Esophagus muscularis mucosa (tissue), 4 donors: Measurements from ENCODE around the gene CLASP1. TPM values are rescaled to one million over a fixed set of nuclear protein-coding genes. Genes with fewer than 3 reads are reported as not detected.

Experiments used
- DNase-seq: peaks from one replicate; pipeline ENCODE4 v3.0.0-alpha.2; 2017; ENCODE audit errors: extremely low spot score
- H3K27ac ChIP-seq, 4 donors: fragments of 200-600 bp; sonication (generic); replicated peaks in 1 of 4; 1 replicate in 3 of 4; 2 replicates in 1 of 4; pipeline ENCODE4 v1.5.1; 2016 to 2019; ENCODE audit warnings: mild to moderate bottlenecking in 1 of 4
- H3K27me3 ChIP-seq, 4 donors: fragments of 200-600 bp; sonication (generic); one replicate each; pipeline versions ENCODE4 v1.5.1 to v1.6.0; 2016 to 2019
- H3K36me3 ChIP-seq, 4 donors: fragments of 200-600 bp; sonication (generic); one replicate each; pipeline ENCODE4 v1.5.1; 2016 to 2019
- H3K4me1 ChIP-seq, 4 donors: fragments of 200-600 bp; sonication (generic); one replicate each; pipeline ENCODE4 v1.5.1; 2016 to 2019
- H3K4me3 ChIP-seq, 4 donors: fragments of 200-600 bp; sonication (generic); 1 replicate in 2 of 4; 2 replicates in 2 of 4; pipeline ENCODE4 v1.5.1; 2016 to 2019; ENCODE audit warnings: mild to moderate bottlenecking in 4 of 4, moderate library complexity in 1 of 4
- H3K9me3 ChIP-seq, 4 donors: fragments of 200-600 bp; sonication (generic); 1 replicate in 3 of 4; 2 replicates in 1 of 4; pipeline ENCODE4 v1.5.1; 2016 to 2019
- EP300 ChIP-seq: sonication (generic); formaldehyde crosslinking; IDR thresholded peaks from one replicate; pipeline ENCODE4 v1.6.1; 2017; ENCODE audit warnings: antibody characterized with exemption
- POLR2A ChIP-seq: fragments of 450-650 bp; IDR thresholded peaks from one replicate; pipeline ENCODE4 v1.6.1; 2017; ENCODE audit warnings: antibody characterized with exemption, moderate library complexity, mild to moderate bottlenecking, low read depth
- POLR2AphosphoS5 ChIP-seq, 2 donors: sonication (generic); formaldehyde crosslinking; IDR thresholded peaks; one replicate each; pipeline ENCODE4 v1.6.1; 2017; ENCODE audit warnings: antibody characterized with exemption in 2 of 2
- WGBS: methylation state at CpG from one replicate; pipeline ENCODE4 v1.1.5; 2018; 5-methylcytosine and 5-hydroxymethylcytosine counted together
- intact Hi-C: fragments of 100-400 bp; cut with DNase I; formaldehyde crosslinking; loops from one replicate; pipeline ENCODE4 v1.15.1; 2023
- total RNA-seq, 4 donors: library from RNA; depleted of rRNA; stranded (reverse); fragments of >200 nt; gene quantifications; one replicate each; pipeline versions ENCODE4 v1.1.0 to v1.2.1, GENCODE V29; 2016
- TF ChIP-seq, protein P1 (sequence below), 3 experiments: fragments of 200-600 bp in 2 of 3; fragments of 450-650 bp in 1 of 3; sonication (generic) in 2 of 3; IDR thresholded peaks; one replicate each; pipeline ENCODE4 v1.5.1; 2017 to 2019; ENCODE audit warnings: antibody characterized with exemption in 3 of 3, mild to moderate bottlenecking in 2 of 3, moderate library complexity in 1 of 3

Gene CLASP1
- total RNA-seq, result 10 to 100 TPM; 62.6 to 78.6 (median 70.5) TPM

DNA sequence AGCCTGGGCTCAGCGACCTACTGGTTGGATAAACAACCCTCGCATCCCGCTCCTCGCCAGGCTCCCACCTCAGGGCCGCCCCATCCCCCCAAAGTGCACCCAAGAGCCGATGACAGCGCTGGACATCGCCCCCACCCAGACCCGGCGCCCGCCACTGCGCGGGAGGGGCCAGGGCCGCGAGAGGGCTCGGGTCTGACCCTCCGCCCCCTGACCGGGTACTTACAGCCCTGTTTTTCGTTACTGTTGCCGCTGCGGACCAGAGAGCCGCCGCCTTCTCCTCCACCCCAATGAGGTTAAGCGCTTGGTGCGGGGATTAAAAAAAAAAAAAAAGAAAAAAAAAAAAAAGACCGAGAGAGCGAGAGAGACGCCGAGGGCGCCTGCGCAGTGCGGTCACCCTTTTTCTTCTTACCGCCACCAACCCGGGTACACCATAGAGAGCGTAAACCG, at the start of gene CLASP1:
TSS of gene CLASP1 (minus strand) at position 314 of the 447 bp plus-strand sequence. CDS start 43,567 bp downstream, outside the sequence.
- peak within 1 kb of the TSS; percentile 75 to 94 (median 83) for H3K4me3 ChIP-seq
- intact Hi-C loops, result loop anchor here (5.0 kb wide), 1 partner anchor 52 kb away; no protein-coding TSS in a partner anchor
- WGBS, result 0% methylated on average over 27 of the region's 36 CpGs
- H3K4me1 ChIP-seq, result peaks cover 43 to 70% (median 59%) of the 10 kb centered on the region in 4 donors
- H3K36me3 ChIP-seq, result peaks cover 0 to 4% (median 0%) of the 10 kb centered on the region in 4 donors
- H3K9me3 ChIP-seq, result no peaks in the 10 kb centered on the region
- peak within 1 kb of the TSS; percentile 88 to 97 (median 95) for H3K27ac ChIP-seq
- H3K27me3 ChIP-seq, result no peaks in the 10 kb centered on the region
- TF ChIP-seq, protein P1, sequence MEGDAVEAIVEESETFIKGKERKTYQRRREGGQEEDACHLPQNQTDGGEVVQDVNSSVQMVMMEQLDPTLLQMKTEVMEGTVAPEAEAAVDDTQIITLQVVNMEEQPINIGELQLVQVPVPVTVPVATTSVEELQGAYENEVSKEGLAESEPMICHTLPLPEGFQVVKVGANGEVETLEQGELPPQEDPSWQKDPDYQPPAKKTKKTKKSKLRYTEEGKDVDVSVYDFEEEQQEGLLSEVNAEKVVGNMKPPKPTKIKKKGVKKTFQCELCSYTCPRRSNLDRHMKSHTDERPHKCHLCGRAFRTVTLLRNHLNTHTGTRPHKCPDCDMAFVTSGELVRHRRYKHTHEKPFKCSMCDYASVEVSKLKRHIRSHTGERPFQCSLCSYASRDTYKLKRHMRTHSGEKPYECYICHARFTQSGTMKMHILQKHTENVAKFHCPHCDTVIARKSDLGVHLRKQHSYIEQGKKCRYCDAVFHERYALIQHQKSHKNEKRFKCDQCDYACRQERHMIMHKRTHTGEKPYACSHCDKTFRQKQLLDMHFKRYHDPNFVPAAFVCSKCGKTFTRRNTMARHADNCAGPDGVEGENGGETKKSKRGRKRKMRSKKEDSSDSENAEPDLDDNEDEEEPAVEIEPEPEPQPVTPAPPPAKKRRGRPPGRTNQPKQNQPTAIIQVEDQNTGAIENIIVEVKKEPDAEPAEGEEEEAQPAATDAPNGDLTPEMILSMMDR (IDR thresholded peaks at IDR 0.05), result no peak
- TF ChIP-seq POLR2A (no peak), POLR2AphosphoS5 (IDR thresholded peaks at IDR 0.05) (no peak), EP300 (no peak)
- DNase-seq, result peak; percentile 92

DNA sequence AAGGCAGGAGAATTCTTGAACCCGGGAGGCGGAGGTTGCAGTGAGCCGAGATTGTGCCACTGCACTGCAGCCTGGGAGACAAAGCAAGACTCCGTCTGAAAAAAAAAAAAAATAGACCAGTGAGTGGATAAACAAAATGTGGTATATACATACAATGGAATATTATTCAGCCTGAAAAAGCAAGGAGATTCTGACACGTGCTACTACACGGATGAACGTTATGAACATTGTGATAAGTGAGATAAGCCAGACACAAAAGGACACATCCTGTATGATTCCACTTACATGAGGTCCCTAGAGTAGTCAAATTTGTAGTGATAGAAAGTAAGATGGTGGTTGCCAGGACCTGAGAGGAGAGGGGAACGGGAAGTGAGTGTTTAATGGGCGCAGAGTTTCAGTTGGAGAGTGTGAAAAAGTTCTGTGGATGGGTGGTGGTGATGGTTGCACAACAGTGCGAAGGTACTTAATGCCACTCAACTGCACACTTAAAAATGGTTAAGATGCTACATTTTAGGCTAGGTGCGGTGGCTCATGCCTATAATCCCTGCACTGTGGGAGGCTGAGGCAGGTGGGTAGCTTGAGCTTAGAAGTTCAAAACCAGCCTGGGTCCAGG, 49.2 kb upstream of the CLASP1 start:
- intact Hi-C loops, result no loop called here
- Histone ChIP-seq H3K27me3 (no peaks in the 10 kb centered on the region), H3K36me3 (no peaks in the 10 kb centered on the region), H3K4me3 (no peak overlapping the region), H3K27ac (no peak overlapping the region), H3K9me3 (no peaks in the 10 kb centered on the region), H3K4me1 (peaks cover 14 to 54% (median 52%) of the 10 kb centered on the region in 4 donors)
- 85% methylated on average over 11 of the region's 11 CpGs for WGBS
- TF ChIP-seq POLR2A (no peak), POLR2AphosphoS5 (IDR thresholded peaks at IDR 0.05) (no peak), EP300 (no peak)
- TF ChIP-seq, protein P1 (IDR thresholded peaks at IDR 0.05), result no peak
- DNase-seq, result no peak

DNA sequence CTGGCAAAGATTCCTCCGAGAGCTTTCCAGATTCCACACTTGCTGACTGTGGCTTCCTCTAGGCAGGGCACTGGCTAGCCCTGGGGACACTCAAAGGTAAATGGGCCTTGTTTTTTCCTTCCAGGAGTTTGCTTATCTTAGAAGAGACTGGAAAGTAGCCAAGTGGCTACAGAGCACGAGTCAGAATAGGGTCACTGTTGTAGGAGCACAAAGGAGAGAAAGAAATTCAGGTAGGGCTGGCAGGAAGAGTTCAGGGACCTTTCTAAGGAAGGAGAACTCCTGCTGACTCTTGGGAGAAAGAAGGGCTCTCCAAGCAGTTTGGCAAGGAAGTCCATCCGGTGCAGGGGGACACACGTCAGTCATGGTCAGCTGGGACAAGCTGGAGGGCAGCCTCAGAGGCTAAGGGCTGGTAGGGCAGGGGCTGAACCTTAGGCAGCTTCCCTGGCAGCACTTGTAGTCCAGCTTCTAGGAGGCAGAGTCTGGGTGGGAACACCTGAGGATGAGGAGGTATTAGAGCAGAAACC, 47.9 kb upstream of the CLASP1 start:
- no peaks in the 10 kb centered on the region for H3K27me3 ChIP-seq
- peaks cover 14 to 55% (median 53%) of the 10 kb centered on the region in 4 donors for H3K4me1 ChIP-seq
- DNase-seq, result no peak
- TF ChIP-seq, protein P1 (IDR thresholded peaks at IDR 0.05), result no peak
- TF ChIP-seq POLR2A (no peak), POLR2AphosphoS5 (IDR thresholded peaks at IDR 0.05) (no peak), EP300 (no peak)
- H3K36me3 ChIP-seq, result no peaks in the 10 kb centered on the region
- no peak overlapping the region for H3K4me3 ChIP-seq
- H3K9me3 ChIP-seq, result no peaks in the 10 kb centered on the region
- WGBS, result 37% methylated on average over 4 of the region's 4 CpGs
- H3K27ac ChIP-seq, result peak overlapping the region in 2 of 4 donors; percentile 16 to 35
- intact Hi-C loops, result no loop called here

GRCh38 chr2:121696410-121696930, 47.2 kb upstream of the CLASP1 start:
- no peaks in the 10 kb centered on the region for H3K27me3 ChIP-seq
- H3K27ac ChIP-seq, result peak overlapping the region in 1 of 4 donors; percentile 35
- WGBS, result 84% methylated on average over 7 of the region's 7 CpGs
- no peak for DNase-seq
- no peak for TF ChIP-seq POLR2A
- TF ChIP-seq POLR2AphosphoS5 (IDR thresholded peaks at IDR 0.05), result no peak
- TF ChIP-seq, protein P1 (IDR thresholded peaks at IDR 0.05), result no peak
- no peak for TF ChIP-seq EP300
- no peaks in the 10 kb centered on the region for H3K36me3 ChIP-seq
- H3K4me1 ChIP-seq, result peaks cover 14 to 55% (median 53%) of the 10 kb centered on the region in 4 donors
- H3K9me3 ChIP-seq, result no peaks in the 10 kb centered on the region
- intact Hi-C loops, result no loop called here
- H3K4me3 ChIP-seq, result no peak overlapping the region
